GM23338 (cell line): ENCODE data around the gene DCHS1. TPM values are rescaled to one million over a fixed set of nuclear protein-coding genes. Genes with fewer than 3 reads are reported as not detected.

ENCODE experiments used
- ATAC-seq: fragments of 200-7000 bp; cut with Tn5 transposase; 3 replicates; pipeline ENCODE4 v1.9.1; 2020
- DNase-seq: peaks from one replicate; pipeline ENCODE4 v3.0.0-alpha.2; 2015; ENCODE audit warnings: low spot score
- H2AFZ ChIP-seq: fragments of 200-600 bp; sonication (generic); 2 replicates; pipeline ENCODE4 v1.8.0; 2016; ENCODE audit warnings: antibody characterized with exemption, mild to moderate bottlenecking, moderate library complexity
- H3F3A ChIP-seq: fragments of 200-600 bp; sonication (generic); replicated peaks from 2 replicates; pipeline ENCODE4 v1.8.0; 2017; ENCODE audit warnings: antibody characterized with exemption, mixed run types, low read depth
- H3K27ac ChIP-seq: fragments of 200-600 bp; sonication (generic); 2 replicates; pipeline ENCODE4 v1.6.1; 2016; ENCODE audit warnings: low read depth
- H3K27me3 ChIP-seq: fragments of 200-600 bp; sonication (generic); 2 replicates; pipeline ENCODE4 v1.8.0; 2016; ENCODE audit warnings: mild to moderate bottlenecking, mixed run types, moderate library complexity; ENCODE audit not compliant: insufficient read depth
- H3K36me3 ChIP-seq: fragments of 200-600 bp; sonication (generic); 2 replicates; pipeline ENCODE4 v1.8.0; 2016; ENCODE audit warnings: mild to moderate bottlenecking; ENCODE audit not compliant: insufficient read depth
- H3K4me1 ChIP-seq: fragments of 200-600 bp; sonication (generic); 2 replicates; pipeline ENCODE4 v1.8.0; 2016; ENCODE audit warnings: mild to moderate bottlenecking, moderate library complexity; ENCODE audit not compliant: insufficient read depth
- H3K4me2 ChIP-seq: fragments of 200-600 bp; sonication (generic); 2 replicates; pipeline ENCODE4 v1.7.1; 2017; ENCODE audit warnings: mixed run types
- H3K4me3 ChIP-seq: fragments of 200-600 bp; sonication (generic); 2 replicates; pipeline ENCODE4 v1.6.1; 2016; ENCODE audit warnings: mixed run types
- H3K79me2 ChIP-seq: fragments of 200-600 bp; sonication (generic); replicated peaks from 2 replicates; pipeline ENCODE4 v1.8.0; 2017; ENCODE audit warnings: mild to moderate bottlenecking; ENCODE audit not compliant: insufficient read depth
- H3K9me2 ChIP-seq: fragments of 200-600 bp; sonication (generic); 2 replicates; pipeline ENCODE4 v1.8.0; 2017; ENCODE audit not compliant: insufficient read depth
- H4K20me1 ChIP-seq: fragments of 200-600 bp; sonication (generic); replicated peaks from 2 replicates; pipeline ENCODE4 v1.8.0; 2017; ENCODE audit warnings: mild to moderate bottlenecking; ENCODE audit not compliant: insufficient read depth
- H3K27ac Mint-ChIP-seq: 2 replicates; pipeline ENCODE4 v1.8.0; 2020; ENCODE audit warnings: inconsistent platforms, mild to moderate bottlenecking, moderate library complexity, mixed read lengths
- H3K27me3 Mint-ChIP-seq: 3 replicates; pipeline ENCODE4 v1.8.0; 2022; ENCODE audit warnings: low read depth, mild to moderate bottlenecking, moderate library complexity, mixed read lengths, inconsistent platforms; ENCODE audit not compliant: insufficient read depth, poor library complexity
- H3K36me3 Mint-ChIP-seq: 3 replicates; pipeline ENCODE4 v1.8.0; 2021; ENCODE audit warnings: low read depth, mild to moderate bottlenecking, inconsistent platforms, moderate library complexity, mixed read lengths
- H3K4me1 Mint-ChIP-seq: 3 replicates; pipeline ENCODE4 v1.8.0; 2020; ENCODE audit warnings: mild to moderate bottlenecking, inconsistent platforms, mixed read lengths
- H3K4me3 Mint-ChIP-seq: 3 replicates; pipeline ENCODE4 v1.8.0; 2021; ENCODE audit warnings: moderate library complexity, mild to moderate bottlenecking, inconsistent platforms, mixed read lengths
- H3K9me3 Mint-ChIP-seq: 3 replicates; pipeline ENCODE4 v1.8.0; 2020; ENCODE audit warnings: moderate library complexity, mild to moderate bottlenecking, inconsistent platforms, mixed read lengths
- CREB1 ChIP-seq: fragments of 250-450 bp; sonication (Bioruptor Pico); IDR thresholded peaks from 2 replicates; pipeline ENCODE4 v1.5.0; 2020; ENCODE audit warnings: low read depth, mild to moderate bottlenecking, moderate library complexity
- EZH2 ChIP-seq: fragments of 200-600 bp; sonication (generic); IDR thresholded peaks from one replicate; pipeline ENCODE4 v1.8.0; 2017; ENCODE audit warnings: antibody characterized with exemption, mild to moderate bottlenecking, low read depth; ENCODE audit not compliant: unreplicated experiment
- EZH2phosphoT487 ChIP-seq: fragments of 200-600 bp; sonication (generic); IDR thresholded peaks from one replicate; pipeline ENCODE4 v1.8.1; 2018; ENCODE audit warnings: antibody characterized with exemption; ENCODE audit not compliant: unreplicated experiment
- JUNB ChIP-seq: IDR thresholded peaks from one replicate; pipeline ENCODE4 v1.6.1; 2016; ENCODE audit warnings: antibody characterized with exemption; ENCODE audit not compliant: unreplicated experiment
- NANOG ChIP-seq: IDR thresholded peaks from 2 replicates; pipeline ENCODE4 v1.6.1; 2016; ENCODE audit warnings: antibody characterized with exemption, borderline replicate concordance
- POLR2AphosphoS5 ChIP-seq: IDR thresholded peaks from 2 replicates; pipeline ENCODE4 v1.6.1; 2016; ENCODE audit warnings: antibody characterized with exemption, low read depth
- STAT1 ChIP-seq: IDR thresholded peaks from one replicate; pipeline ENCODE4 v1.6.1; 2016; ENCODE audit warnings: antibody characterized with exemption; ENCODE audit not compliant: unreplicated experiment
- ZNF114 ChIP-seq: fragments of 250-450 bp; sonication (Bioruptor Pico); IDR thresholded peaks from 2 replicates; pipeline ENCODE4 v1.5.0; 2020; ENCODE audit warnings: mild to moderate bottlenecking, moderate library complexity
- ZNF331 ChIP-seq: fragments of 250-450 bp; sonication (Bioruptor Pico); IDR thresholded peaks from 2 replicates; pipeline ENCODE4 v1.5.0; 2020; ENCODE audit warnings: low read depth, mild to moderate bottlenecking, moderate library complexity
- polyA plus RNA-seq: library from polyadenylated mRNA; unstranded; fragments of >200 nt; fragmentation: Nextera tagmentation; extraction: Ambion mirVana; gene quantifications from 2 replicates; pipeline ENCODE4 v1.2.1, GENCODE V29; 2016
- total RNA-seq: library from RNA; depleted of rRNA; stranded (reverse); fragments of >200 nt; shearing (Covaris generic); gene quantifications from 2 replicates; pipeline ENCODE4 v1.2.3, GENCODE V29; 2014
- TF ChIP-seq, protein P1 (sequence below): IDR thresholded peaks from 2 replicates; pipeline ENCODE4 v1.6.1; 2016; ENCODE audit warnings: antibody characterized with exemption
- TF ChIP-seq, protein P2 (sequence below): IDR thresholded peaks from one replicate; pipeline ENCODE4 v1.6.1; 2018; ENCODE audit warnings: antibody characterized with exemption; ENCODE audit not compliant: unreplicated experiment
- TF ChIP-seq, protein P3 (sequence below), 2 experiments: fragments of 200-600 bp in 1 of 2; sonication (generic) in 1 of 2; conservative IDR thresholded peaks; 2 replicates each; pipeline versions ENCODE4 v1.5.1 to v1.6.1; 2016 to 2017; ENCODE audit warnings: antibody characterized with exemption in 2 of 2, low read depth in 2 of 2, mild to moderate bottlenecking in 2 of 2, moderate library complexity in 1 of 2
- TF ChIP-seq, protein P4 (sequence below): fragments of 250-450 bp; sonication (Bioruptor Pico); IDR thresholded peaks from 2 replicates; pipeline ENCODE4 v1.5.0; 2020; ENCODE audit warnings: mild to moderate bottlenecking, moderate library complexity

Gene DCHS1
- total and polyA plus RNA-seq, 2 experiments from 2014 or later, result 2.3 to 20.7 TPM

DNA sequence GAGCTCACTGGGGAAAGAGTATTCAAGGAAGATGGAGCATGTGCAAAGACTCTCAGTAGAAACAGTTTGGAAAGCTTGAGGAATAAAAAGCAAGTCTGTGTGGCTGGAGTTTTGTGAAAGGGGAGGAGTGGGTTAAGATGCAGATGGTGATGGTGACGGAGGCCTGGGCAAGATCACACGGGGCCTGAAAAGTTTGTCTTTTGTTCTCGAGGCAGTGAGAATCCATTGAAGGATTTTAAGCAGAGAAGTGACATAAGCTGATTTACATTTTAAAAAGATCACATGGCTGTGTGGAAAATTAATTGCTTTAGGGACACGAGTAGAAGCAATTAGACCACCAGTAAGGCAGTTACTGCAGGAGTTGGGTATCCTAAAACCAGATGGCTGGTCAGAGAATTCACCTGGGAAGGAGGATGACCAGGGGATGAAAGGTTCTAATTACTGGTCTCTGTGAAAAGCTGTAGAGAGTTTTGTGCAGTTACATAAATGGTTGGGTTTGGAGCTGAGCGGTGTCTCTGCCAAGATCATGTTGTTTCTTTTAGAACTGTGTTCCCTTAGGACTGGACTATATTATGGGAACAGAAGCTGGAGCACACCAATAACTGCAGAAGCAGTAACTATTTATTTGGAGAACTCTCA, 59.3 kb downstream of the DCHS1 start:
- H3K4me1 Mint-ChIP-seq, result peaks cover 7% of the 10 kb centered on the region; the same call in 2 of the 3 replicates
- no peak for DNase-seq

More for the DNA sequence above, 59.3 kb downstream of the DCHS1 start:
- no peaks in the 10 kb centered on the region for H3F3A ChIP-seq
- H3K9me2 ChIP-seq, result no peaks in the 10 kb centered on the region
- Mint-ChIP-seq H3K4me3 (no peak overlapping the region), H3K27me3 (no peaks in the 10 kb centered on the region), H3K27ac (no peak overlapping the region), H3K9me3 (no peaks in the 10 kb centered on the region), H3K36me3 (peaks cover 12% of the 10 kb centered on the region)
- ATAC-seq, result no peak
- no peak overlapping the region for H3K4me2 ChIP-seq
- TF ChIP-seq ZNF114 (CRISPR knock-in tag) (no peak), NANOG (no peak), CREB1 (CRISPR knock-in tag) (no peak), POLR2AphosphoS5 (no peak), STAT1 (no peak), JUNB (no peak), EZH2phosphoT487 (no peak), EZH2 (no peak), ZNF331 (CRISPR knock-in tag) (no peak)
- TF ChIP-seq, protein P1, sequence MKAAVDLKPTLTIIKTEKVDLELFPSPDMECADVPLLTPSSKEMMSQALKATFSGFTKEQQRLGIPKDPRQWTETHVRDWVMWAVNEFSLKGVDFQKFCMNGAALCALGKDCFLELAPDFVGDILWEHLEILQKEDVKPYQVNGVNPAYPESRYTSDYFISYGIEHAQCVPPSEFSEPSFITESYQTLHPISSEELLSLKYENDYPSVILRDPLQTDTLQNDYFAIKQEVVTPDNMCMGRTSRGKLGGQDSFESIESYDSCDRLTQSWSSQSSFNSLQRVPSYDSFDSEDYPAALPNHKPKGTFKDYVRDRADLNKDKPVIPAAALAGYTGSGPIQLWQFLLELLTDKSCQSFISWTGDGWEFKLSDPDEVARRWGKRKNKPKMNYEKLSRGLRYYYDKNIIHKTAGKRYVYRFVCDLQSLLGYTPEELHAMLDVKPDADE, result no peak
- TF ChIP-seq, protein P2, sequence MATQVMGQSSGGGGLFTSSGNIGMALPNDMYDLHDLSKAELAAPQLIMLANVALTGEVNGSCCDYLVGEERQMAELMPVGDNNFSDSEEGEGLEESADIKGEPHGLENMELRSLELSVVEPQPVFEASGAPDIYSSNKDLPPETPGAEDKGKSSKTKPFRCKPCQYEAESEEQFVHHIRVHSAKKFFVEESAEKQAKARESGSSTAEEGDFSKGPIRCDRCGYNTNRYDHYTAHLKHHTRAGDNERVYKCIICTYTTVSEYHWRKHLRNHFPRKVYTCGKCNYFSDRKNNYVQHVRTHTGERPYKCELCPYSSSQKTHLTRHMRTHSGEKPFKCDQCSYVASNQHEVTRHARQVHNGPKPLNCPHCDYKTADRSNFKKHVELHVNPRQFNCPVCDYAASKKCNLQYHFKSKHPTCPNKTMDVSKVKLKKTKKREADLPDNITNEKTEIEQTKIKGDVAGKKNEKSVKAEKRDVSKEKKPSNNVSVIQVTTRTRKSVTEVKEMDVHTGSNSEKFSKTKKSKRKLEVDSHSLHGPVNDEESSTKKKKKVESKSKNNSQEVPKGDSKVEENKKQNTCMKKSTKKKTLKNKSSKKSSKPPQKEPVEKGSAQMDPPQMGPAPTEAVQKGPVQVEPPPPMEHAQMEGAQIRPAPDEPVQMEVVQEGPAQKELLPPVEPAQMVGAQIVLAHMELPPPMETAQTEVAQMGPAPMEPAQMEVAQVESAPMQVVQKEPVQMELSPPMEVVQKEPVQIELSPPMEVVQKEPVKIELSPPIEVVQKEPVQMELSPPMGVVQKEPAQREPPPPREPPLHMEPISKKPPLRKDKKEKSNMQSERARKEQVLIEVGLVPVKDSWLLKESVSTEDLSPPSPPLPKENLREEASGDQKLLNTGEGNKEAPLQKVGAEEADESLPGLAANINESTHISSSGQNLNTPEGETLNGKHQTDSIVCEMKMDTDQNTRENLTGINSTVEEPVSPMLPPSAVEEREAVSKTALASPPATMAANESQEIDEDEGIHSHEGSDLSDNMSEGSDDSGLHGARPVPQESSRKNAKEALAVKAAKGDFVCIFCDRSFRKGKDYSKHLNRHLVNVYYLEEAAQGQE, result no peak
- TF ChIP-seq, protein P3, sequence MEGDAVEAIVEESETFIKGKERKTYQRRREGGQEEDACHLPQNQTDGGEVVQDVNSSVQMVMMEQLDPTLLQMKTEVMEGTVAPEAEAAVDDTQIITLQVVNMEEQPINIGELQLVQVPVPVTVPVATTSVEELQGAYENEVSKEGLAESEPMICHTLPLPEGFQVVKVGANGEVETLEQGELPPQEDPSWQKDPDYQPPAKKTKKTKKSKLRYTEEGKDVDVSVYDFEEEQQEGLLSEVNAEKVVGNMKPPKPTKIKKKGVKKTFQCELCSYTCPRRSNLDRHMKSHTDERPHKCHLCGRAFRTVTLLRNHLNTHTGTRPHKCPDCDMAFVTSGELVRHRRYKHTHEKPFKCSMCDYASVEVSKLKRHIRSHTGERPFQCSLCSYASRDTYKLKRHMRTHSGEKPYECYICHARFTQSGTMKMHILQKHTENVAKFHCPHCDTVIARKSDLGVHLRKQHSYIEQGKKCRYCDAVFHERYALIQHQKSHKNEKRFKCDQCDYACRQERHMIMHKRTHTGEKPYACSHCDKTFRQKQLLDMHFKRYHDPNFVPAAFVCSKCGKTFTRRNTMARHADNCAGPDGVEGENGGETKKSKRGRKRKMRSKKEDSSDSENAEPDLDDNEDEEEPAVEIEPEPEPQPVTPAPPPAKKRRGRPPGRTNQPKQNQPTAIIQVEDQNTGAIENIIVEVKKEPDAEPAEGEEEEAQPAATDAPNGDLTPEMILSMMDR (conservative IDR thresholded peaks at IDR 0.05; ENCODE audit: low read depth in 2 of 2), result no peak
- TF ChIP-seq, protein P4, sequence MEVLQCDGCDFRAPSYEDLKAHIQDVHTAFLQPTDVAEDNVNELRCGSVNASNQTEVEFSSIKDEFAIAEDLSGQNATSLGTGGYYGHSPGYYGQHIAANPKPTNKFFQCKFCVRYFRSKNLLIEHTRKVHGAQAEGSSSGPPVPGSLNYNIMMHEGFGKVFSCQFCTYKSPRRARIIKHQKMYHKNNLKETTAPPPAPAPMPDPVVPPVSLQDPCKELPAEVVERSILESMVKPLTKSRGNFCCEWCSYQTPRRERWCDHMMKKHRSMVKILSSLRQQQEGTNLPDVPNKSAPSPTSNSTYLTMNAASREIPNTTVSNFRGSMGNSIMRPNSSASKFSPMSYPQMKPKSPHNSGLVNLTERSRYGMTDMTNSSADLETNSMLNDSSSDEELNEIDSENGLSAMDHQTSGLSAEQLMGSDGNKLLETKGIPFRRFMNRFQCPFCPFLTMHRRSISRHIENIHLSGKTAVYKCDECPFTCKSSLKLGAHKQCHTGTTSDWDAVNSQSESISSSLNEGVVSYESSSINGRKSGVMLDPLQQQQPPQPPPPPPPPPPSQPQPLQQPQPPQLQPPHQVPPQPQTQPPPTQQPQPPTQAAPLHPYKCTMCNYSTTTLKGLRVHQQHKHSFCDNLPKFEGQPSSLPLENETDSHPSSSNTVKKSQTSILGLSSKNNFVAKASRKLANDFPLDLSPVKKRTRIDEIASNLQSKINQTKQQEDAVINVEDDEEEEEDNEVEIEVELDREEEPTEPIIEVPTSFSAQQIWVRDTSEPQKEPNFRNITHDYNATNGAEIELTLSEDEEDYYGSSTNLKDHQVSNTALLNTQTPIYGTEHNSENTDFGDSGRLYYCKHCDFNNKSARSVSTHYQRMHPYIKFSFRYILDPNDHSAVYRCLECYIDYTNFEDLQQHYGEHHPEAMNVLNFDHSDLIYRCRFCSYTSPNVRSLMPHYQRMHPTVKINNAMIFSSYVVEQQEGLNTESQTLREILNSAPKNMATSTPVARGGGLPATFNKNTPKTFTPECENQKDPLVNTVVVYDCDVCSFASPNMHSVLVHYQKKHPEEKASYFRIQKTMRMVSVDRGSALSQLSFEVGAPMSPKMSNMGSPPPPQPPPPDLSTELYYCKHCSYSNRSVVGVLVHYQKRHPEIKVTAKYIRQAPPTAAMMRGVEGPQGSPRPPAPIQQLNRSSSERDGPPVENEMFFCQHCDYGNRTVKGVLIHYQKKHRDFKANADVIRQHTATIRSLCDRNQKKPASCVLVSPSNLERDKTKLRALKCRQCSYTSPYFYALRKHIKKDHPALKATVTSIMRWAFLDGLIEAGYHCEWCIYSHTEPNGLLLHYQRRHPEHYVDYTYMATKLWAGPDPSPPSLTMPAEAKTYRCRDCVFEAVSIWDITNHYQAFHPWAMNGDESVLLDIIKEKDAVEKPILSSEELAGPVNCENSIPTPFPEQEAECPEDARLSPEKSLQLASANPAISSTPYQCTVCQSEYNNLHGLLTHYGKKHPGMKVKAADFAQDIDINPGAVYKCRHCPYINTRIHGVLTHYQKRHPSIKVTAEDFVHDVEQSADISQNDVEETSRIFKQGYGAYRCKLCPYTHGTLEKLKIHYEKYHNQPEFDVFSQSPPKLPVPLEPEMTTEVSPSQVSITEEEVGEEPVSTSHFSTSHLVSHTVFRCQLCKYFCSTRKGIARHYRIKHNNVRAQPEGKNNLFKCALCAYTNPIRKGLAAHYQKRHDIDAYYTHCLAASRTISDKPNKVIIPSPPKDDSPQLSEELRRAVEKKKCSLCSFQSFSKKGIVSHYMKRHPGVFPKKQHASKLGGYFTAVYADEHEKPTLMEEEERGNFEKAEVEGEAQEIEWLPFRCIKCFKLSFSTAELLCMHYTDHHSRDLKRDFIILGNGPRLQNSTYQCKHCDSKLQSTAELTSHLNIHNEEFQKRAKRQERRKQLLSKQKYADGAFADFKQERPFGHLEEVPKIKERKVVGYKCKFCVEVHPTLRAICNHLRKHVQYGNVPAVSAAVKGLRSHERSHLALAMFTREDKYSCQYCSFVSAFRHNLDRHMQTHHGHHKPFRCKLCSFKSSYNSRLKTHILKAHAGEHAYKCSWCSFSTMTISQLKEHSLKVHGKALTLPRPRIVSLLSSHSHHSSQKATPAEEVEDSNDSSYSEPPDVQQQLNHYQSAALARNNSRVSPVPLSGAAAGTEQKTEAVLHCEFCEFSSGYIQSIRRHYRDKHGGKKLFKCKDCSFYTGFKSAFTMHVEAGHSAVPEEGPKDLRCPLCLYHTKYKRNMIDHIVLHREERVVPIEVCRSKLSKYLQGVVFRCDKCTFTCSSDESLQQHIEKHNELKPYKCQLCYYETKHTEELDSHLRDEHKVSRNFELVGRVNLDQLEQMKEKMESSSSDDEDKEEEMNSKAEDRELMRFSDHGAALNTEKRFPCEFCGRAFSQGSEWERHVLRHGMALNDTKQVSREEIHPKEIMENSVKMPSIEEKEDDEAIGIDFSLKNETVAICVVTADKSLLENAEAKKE (CRISPR knock-in tag), result no peak
- no peak overlapping the region for H2AFZ ChIP-seq
- no peaks in the 10 kb centered on the region for H3K79me2 ChIP-seq
- no peaks in the 10 kb centered on the region for H3K27me3 ChIP-seq
- H3K36me3 ChIP-seq, result peaks cover 11% of the 10 kb centered on the region; the same call in 1 of the 2 replicates
- H3K27ac ChIP-seq, result no peak overlapping the region
- no peaks in the 10 kb centered on the region; the same call in 1 of the 2 replicates for H4K20me1 ChIP-seq
- H3K4me3 ChIP-seq, result no peak overlapping the region
- no peaks in the 10 kb centered on the region for H3K4me1 ChIP-seq
